Neutrophil (primary cell): ENCODE data around the gene NFIL3.
"Not testable (repeated sequence)": the region's sequence is repeated elsewhere in the genome, so short reads cannot be mapped to it uniquely, and the experiment has no call there.

Experiments
- H3K27ac ChIP-seq: fragments of 200-600 bp; sonication (generic); 2 replicates; pipeline ENCODE4 v1.5.1; 2016; ENCODE audit warnings: mild to moderate bottlenecking, moderate library complexity
- H3K27me3 ChIP-seq: fragments of 200-600 bp; sonication (generic); 2 replicates; pipeline ENCODE4 v1.6.0; 2016; ENCODE audit warnings: mild to moderate bottlenecking
- H3K36me3 ChIP-seq: fragments of 200-600 bp; sonication (generic); 2 replicates; pipeline ENCODE4 v1.5.1; 2017
- H3K4me1 ChIP-seq, 2 experiments: fragments of 200-600 bp in 1 of 2; sonication (generic) in 1 of 2; 1 replicate in 1 of 2; 2 replicates in 1 of 2; pipeline versions ENCODE4 v1.5.1 to v1.6.1; 2013 to 2016; ENCODE audit warnings: low read depth in 1 of 2, low read length in 1 of 2, mild to moderate bottlenecking in 1 of 2, moderate library complexity in 1 of 2; ENCODE audit not compliant: control insufficient read depth in 1 of 2, insufficient read depth in 1 of 2
- H3K4me3 ChIP-seq, 2 experiments: fragments of 200-600 bp in 1 of 2; sonication (generic) in 1 of 2; 1 replicate in 1 of 2; 2 replicates in 1 of 2; pipeline ENCODE4 v1.5.1; 2013 to 2016; ENCODE audit warnings: low read depth in 1 of 2, low read length in 1 of 2, mild to moderate bottlenecking in 1 of 2, moderate library complexity in 1 of 2
- H3K9me3 ChIP-seq: fragments of 200-600 bp; sonication (generic); 2 replicates; pipeline ENCODE4 v1.5.1; 2016
- CTCF ChIP-seq: fragments of 200-600 bp; sonication (generic); IDR thresholded peaks from 2 replicates; pipeline ENCODE4 v1.5.1; 2016; ENCODE audit warnings: antibody characterized with exemption

Gene NFIL3

GRCh38 chr9:91382298-91382697 is 41.3 kb downstream of the NFIL3 start:
- no peaks in the 10 kb centered on the region for H3K27me3 ChIP-seq
- H3K4me1 ChIP-seq = no peaks in the 10 kb centered on the region
- no peak for TF ChIP-seq CTCF
- no peak overlapping the region for H3K27ac ChIP-seq
- H3K4me3 ChIP-seq = no peak overlapping the region
- H3K9me3 ChIP-seq = no peaks in the 10 kb centered on the region
- no peaks in the 10 kb centered on the region for H3K36me3 ChIP-seq

- no peak overlapping the region for H3K4me3 ChIP-seq
Observed at GRCh38 chr9:91379426-91379825, 44.2 kb downstream of the NFIL3 start.

GRCh38 chr9:91378695-91379127 is 44.9 kb downstream of the NFIL3 start:
- H3K36me3 ChIP-seq = no peaks in the 10 kb centered on the region
- no peaks in the 10 kb centered on the region for H3K27me3 ChIP-seq
- no peak for TF ChIP-seq CTCF
- no peak overlapping the region for H3K27ac ChIP-seq
- peaks cover 5 to 6% of the 10 kb centered on the region in 2 experiments for H3K4me1 ChIP-seq
- no peaks in the 10 kb centered on the region for H3K9me3 ChIP-seq
- no peak overlapping the region for H3K4me3 ChIP-seq

More at GRCh38 chr9:91379426-91379825, 44.2 kb downstream of the NFIL3 start:
- H3K4me1 ChIP-seq = peaks cover 5 to 6% of the 10 kb centered on the region in 2 experiments
- no peaks in the 10 kb centered on the region for H3K27me3 ChIP-seq
- no peaks in the 10 kb centered on the region for H3K36me3 ChIP-seq
- no peak for TF ChIP-seq CTCF
- H3K27ac ChIP-seq = no peak overlapping the region
- H3K9me3 ChIP-seq = no peaks in the 10 kb centered on the region

GRCh38 chr9:91378054-91378453 is 45.6 kb downstream of the NFIL3 start:
- H3K4me1 ChIP-seq, H3K9me3 ChIP-seq, H3K4me3 ChIP-seq, H3K36me3 ChIP-seq, H3K27me3 ChIP-seq, H3K27ac ChIP-seq: not testable (repeated sequence)

GRCh38 chr9:91376239-91376638 is 47.4 kb downstream of the NFIL3 start:
- TF ChIP-seq CTCF = no peak
- no peak overlapping the region for H3K4me3 ChIP-seq
- no peaks in the 10 kb centered on the region for H3K9me3 ChIP-seq
- no peak overlapping the region for H3K27ac ChIP-seq
- H3K4me1 ChIP-seq = peaks cover 5 to 6% of the 10 kb centered on the region in 2 experiments
- no peaks in the 10 kb centered on the region for H3K36me3 ChIP-seq
- no peaks in the 10 kb centered on the region for H3K27me3 ChIP-seq

- Histone ChIP-seq H3K27ac (no peak overlapping the region), H3K36me3 (no peaks in the 10 kb centered on the region), H3K9me3 (no peaks in the 10 kb centered on the region), H3K4me3 (no peak overlapping the region), H3K27me3 (no peaks in the 10 kb centered on the region), H3K4me1 (peaks cover 5 to 6% of the 10 kb centered on the region in 2 experiments)
- no peak for TF ChIP-seq CTCF
Observed at GRCh38 chr9:91374939-91375338, 48.7 kb downstream of the NFIL3 start.
